ENCODE data around the gene CFAP100.

GRCh38 chr3:126433496-126434263 lies 39.0 kb downstream of the CFAP100 start:
- TF ChIP-seq CTCF (conservative IDR thresholded peaks at IDR 0.05) (no peak), EZH2 (IDR thresholded peaks at IDR 0.05; ENCODE audit: low read depth) (no peak)

All from PC-9 (cell line).